ENCODE measurements around the gene TCF20. TPM values are rescaled to one million over a fixed set of nuclear protein-coding genes. Genes with fewer than 3 reads are reported as not detected.

The TCF20 gene
- total RNA-seq, 1 experiment from 2014 or later: 56.4 TPM

DNA sequence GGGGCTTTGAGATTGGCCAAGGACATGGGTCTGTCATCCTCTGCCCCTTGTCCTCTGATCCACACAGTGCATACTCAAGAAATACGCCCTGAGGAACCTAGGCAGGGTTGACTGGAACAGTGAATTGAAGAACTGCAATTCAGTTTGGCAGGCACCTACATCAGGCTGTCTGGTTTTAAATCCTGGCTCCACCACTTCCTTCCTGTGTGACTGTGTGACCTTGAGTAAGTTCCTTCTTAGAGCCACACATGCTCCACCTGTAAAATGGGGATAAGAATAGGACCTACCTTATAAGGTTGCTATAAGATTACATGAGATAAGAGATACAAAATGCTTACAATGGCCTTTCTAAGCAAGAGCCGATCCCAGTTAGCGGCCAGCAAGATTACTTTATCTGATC, 15.8 kb upstream of the TCF20 start:
- no peaks in the 10 kb centered on the region for H3K27me3 Mint-ChIP-seq (ENCODE audit: insufficient read depth, unreplicated experiment)
- intact Hi-C loops (cut with micrococcal nuclease): no loop called here
- TF ChIP-seq, protein P1, sequence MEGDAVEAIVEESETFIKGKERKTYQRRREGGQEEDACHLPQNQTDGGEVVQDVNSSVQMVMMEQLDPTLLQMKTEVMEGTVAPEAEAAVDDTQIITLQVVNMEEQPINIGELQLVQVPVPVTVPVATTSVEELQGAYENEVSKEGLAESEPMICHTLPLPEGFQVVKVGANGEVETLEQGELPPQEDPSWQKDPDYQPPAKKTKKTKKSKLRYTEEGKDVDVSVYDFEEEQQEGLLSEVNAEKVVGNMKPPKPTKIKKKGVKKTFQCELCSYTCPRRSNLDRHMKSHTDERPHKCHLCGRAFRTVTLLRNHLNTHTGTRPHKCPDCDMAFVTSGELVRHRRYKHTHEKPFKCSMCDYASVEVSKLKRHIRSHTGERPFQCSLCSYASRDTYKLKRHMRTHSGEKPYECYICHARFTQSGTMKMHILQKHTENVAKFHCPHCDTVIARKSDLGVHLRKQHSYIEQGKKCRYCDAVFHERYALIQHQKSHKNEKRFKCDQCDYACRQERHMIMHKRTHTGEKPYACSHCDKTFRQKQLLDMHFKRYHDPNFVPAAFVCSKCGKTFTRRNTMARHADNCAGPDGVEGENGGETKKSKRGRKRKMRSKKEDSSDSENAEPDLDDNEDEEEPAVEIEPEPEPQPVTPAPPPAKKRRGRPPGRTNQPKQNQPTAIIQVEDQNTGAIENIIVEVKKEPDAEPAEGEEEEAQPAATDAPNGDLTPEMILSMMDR (IDR thresholded peaks at IDR 0.05; ENCODE audit: unreplicated experiment): no peak

DNA sequence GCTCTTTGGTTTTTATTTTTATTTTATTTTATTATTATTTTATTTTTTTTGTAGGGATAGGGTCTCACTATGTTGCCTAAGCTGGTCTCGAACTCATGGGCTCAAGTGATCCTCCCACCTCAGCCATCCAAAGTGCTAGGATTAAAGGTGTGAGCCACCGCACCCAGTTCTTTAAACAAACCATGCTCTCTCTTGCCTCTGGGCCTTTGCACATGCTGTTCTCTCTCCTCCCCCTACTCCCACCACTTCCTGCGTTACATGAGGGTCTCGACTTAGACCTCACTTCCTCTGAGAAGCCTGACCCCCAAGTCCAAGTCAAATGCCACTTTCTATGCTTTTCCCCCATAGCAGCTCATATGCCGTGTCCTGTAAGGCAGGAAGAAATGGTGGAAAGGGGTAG, 15.2 kb upstream of the TCF20 start:
- Mint-ChIP-seq H3K4me1 (ENCODE audit: insufficient read depth, unreplicated experiment) (no peaks in the 10 kb centered on the region), H3K27me3 (ENCODE audit: insufficient read depth, unreplicated experiment) (no peaks in the 10 kb centered on the region), H3K27ac (ENCODE audit: low read depth, unreplicated experiment) (no peak overlapping the region), H3K36me3 (ENCODE audit: insufficient read depth, unreplicated experiment) (no peaks in the 10 kb centered on the region), H3K9me3 (ENCODE audit: unreplicated experiment) (no peaks in the 10 kb centered on the region), H3K4me3 (ENCODE audit: unreplicated experiment) (no peak overlapping the region)
- ChIA-PET CTCF (interaction anchor here (0.6 to 0.7 kb wide), 3 partner anchors 12 to 115 kb away, joined by 3 to 4 read pairs (median 3); no protein-coding TSS in a partner anchor), POLR2A (interaction anchor here (0.7 kb wide), 1 partner anchor 105 kb away, joined by 3 read pairs; no protein-coding TSS in a partner anchor)
- DNase-seq (ENCODE audit: unreplicated experiment): no peak
- intact Hi-C loops (cut with micrococcal nuclease): no loop called here
- TF ChIP-seq, protein P1 (IDR thresholded peaks at IDR 0.05; ENCODE audit: unreplicated experiment): no peak
- no TSS peak for BruUV-seq (replicated peaks)

More for the DNA sequence above, 15.8 kb upstream of the TCF20 start:
- H3K4me1 Mint-ChIP-seq (ENCODE audit: insufficient read depth, unreplicated experiment): no peaks in the 10 kb centered on the region
- no peaks in the 10 kb centered on the region for H3K36me3 Mint-ChIP-seq (ENCODE audit: insufficient read depth, unreplicated experiment)
- no TSS peak for BruUV-seq (replicated peaks)
- no peak for DNase-seq (ENCODE audit: unreplicated experiment)
- H3K9me3 Mint-ChIP-seq (ENCODE audit: unreplicated experiment): no peaks in the 10 kb centered on the region
- no peak overlapping the region for H3K27ac Mint-ChIP-seq (ENCODE audit: low read depth, unreplicated experiment)
- CTCF ChIA-PET: interaction anchor here (0.6 to 1.4 kb wide), 3 partner anchors 9 to 115 kb away, joined by 3 to 4 read pairs (median 3); no protein-coding TSS in a partner anchor
- H3K4me3 Mint-ChIP-seq (ENCODE audit: unreplicated experiment): no peak overlapping the region
- POLR2A ChIA-PET: no interaction called here

- no peak overlapping the region for H3K4me3 Mint-ChIP-seq (ENCODE audit: unreplicated experiment)
- DNase-seq (ENCODE audit: unreplicated experiment): no peak
- ChIA-PET CTCF (interaction anchor here (0.6 kb wide), 1 partner anchor 116 kb away, joined by 3 read pairs; no protein-coding TSS in a partner anchor), POLR2A (no interaction called here)
- TF ChIP-seq, protein P1 (IDR thresholded peaks at IDR 0.05; ENCODE audit: unreplicated experiment): no peak
- no TSS peak for BruUV-seq (replicated peaks)
- H3K36me3 Mint-ChIP-seq (ENCODE audit: insufficient read depth, unreplicated experiment): no peaks in the 10 kb centered on the region
- intact Hi-C loops (cut with micrococcal nuclease): no loop called here
- no peaks in the 10 kb centered on the region for H3K27me3 Mint-ChIP-seq (ENCODE audit: insufficient read depth, unreplicated experiment)
- H3K27ac Mint-ChIP-seq (ENCODE audit: low read depth, unreplicated experiment): no peak overlapping the region
- H3K4me1 Mint-ChIP-seq (ENCODE audit: insufficient read depth, unreplicated experiment): no peaks in the 10 kb centered on the region
- H3K9me3 Mint-ChIP-seq (ENCODE audit: unreplicated experiment): no peaks in the 10 kb centered on the region
Measured at GRCh38 chr22:42284643-42285181, 14.3 kb upstream of the TCF20 start.

GRCh38 chr22:42284202-42284591, 13.7 kb upstream of the TCF20 start:
- H3K27ac Mint-ChIP-seq (ENCODE audit: low read depth, unreplicated experiment): no peak overlapping the region
- no peaks in the 10 kb centered on the region for H3K36me3 Mint-ChIP-seq (ENCODE audit: insufficient read depth, unreplicated experiment)
- no peak overlapping the region for H3K4me3 Mint-ChIP-seq (ENCODE audit: unreplicated experiment)
- intact Hi-C loops (cut with micrococcal nuclease): no loop called here
- POLR2A ChIA-PET: no interaction called here
- TF ChIP-seq, protein P1 (IDR thresholded peaks at IDR 0.05; ENCODE audit: unreplicated experiment): no peak
- CTCF ChIA-PET: interaction anchor here (1.1 kb wide), 1 partner anchor 20 kb away, joined by 3 read pairs; no protein-coding TSS in a partner anchor
- H3K27me3 Mint-ChIP-seq (ENCODE audit: insufficient read depth, unreplicated experiment): no peaks in the 10 kb centered on the region
- no peak for DNase-seq (ENCODE audit: unreplicated experiment)
- H3K4me1 Mint-ChIP-seq (ENCODE audit: insufficient read depth, unreplicated experiment): no peaks in the 10 kb centered on the region
- no peaks in the 10 kb centered on the region for H3K9me3 Mint-ChIP-seq (ENCODE audit: unreplicated experiment)
- no TSS peak for BruUV-seq (replicated peaks)
